ENCODE measurements around the gene IGSF5. TPM values are rescaled to one million over a fixed set of nuclear protein-coding genes. Genes with fewer than 3 reads are reported as not detected.
"Not testable (repeated sequence)": the region's sequence is repeated elsewhere in the genome, so short reads cannot be mapped to it uniquely, and the experiment has no call there.

Gene IGSF5
- total RNA-seq = not detected

DNA sequence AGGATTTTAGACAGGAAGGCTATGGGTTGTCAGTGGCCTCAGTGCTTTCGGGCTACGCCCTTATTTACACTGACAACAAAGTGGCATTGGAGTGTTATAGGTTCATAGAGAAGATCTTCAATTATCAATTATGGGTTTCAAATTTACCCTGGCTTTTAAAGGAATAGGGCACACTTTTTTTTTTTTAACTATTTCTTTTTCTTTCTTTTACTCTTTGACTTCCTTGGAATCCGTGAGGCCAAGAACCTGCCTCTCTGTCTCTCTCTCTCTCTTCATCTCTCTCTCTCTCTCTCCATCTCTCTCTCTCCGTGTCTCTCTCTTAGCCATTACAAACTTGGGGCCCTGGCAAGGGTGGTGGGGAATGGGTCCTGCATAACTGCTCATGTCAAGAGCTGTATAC, at the start of gene IGSF5:
IGSF5 (plus strand) TSS at position 301 of the 400 bp plus-strand sequence. CDS start 327 bp downstream, outside the sequence.
- H3K9me3 Mint-ChIP-seq; CTCF ChIA-PET; DNase-seq; intact Hi-C loops (cut with micrococcal nuclease); H3K4me1 Mint-ChIP-seq (ENCODE audit: low read depth); H3K36me3 Mint-ChIP-seq (ENCODE audit: low read depth); H3K27ac Mint-ChIP-seq; H3K4me3 Mint-ChIP-seq; H3K27me3 Mint-ChIP-seq (ENCODE audit: low read depth): not testable (repeated sequence)

DNA sequence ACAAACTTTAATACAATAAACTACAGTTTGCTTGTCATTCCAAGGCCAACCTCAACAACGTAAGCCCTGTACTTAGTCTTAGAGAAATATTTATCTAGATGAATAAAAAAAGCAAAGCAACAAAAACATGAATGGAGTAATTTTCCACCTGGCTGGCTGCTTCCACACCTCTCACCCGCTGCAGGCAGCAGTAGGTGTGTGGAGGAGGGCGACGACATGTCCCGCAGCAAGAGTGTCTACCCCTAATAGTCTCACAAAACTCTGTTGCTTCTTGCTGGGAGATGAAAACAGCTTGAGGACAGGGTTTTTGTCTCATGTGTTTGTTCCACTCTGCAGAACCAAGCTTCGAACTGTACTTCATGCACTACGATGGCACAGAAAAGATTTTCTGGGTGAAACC, 48.8 kb upstream of the IGSF5 start:
- Mint-ChIP-seq H3K9me3 (no peaks in the 10 kb centered on the region), H3K36me3 (ENCODE audit: low read depth) (no peaks in the 10 kb centered on the region), H3K27me3 (ENCODE audit: low read depth) (peaks cover 2% of the 10 kb centered on the region), H3K27ac (no peak overlapping the region), H3K4me3 (no peak overlapping the region), H3K4me1 (ENCODE audit: low read depth) (no peaks in the 10 kb centered on the region)
- CTCF ChIA-PET = no interaction called here
- no peak for DNase-seq
- intact Hi-C loops (cut with micrococcal nuclease) = no loop called here

DNA sequence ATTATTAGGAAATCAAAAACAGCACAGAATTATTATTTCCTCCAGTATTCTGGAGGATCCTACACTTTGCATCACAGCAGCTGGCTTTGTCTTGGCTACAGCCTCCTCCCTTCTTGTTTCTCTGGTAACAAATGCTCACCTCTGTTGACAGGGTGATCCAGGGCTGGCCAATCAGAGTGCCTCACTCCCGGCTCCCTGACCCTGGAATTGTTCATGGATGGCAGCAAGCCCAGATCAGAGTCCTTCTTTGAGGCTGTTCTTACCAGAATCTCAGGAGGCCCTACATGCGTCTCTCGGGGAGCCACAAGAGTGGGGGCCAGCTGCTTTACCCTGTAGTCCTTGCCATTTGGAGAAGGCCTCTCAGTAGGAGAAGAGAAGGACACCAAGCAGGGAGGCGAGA, 48.4 kb upstream of the IGSF5 start:
- intact Hi-C loops (cut with micrococcal nuclease) = no loop called here
- CTCF ChIA-PET = interaction anchor here (0.6 kb wide), 1 partner anchor 209 kb away, joined by 3 read pairs; no protein-coding TSS in a partner anchor
- no peaks in the 10 kb centered on the region for H3K4me1 Mint-ChIP-seq (ENCODE audit: low read depth)
- H3K4me3 Mint-ChIP-seq = no peak overlapping the region
- no peak overlapping the region for H3K27ac Mint-ChIP-seq
- no peak for DNase-seq
- H3K27me3 Mint-ChIP-seq (ENCODE audit: low read depth) = peaks cover 2% of the 10 kb centered on the region
- no peaks in the 10 kb centered on the region for H3K9me3 Mint-ChIP-seq
- no peaks in the 10 kb centered on the region for H3K36me3 Mint-ChIP-seq (ENCODE audit: low read depth)

DNA sequence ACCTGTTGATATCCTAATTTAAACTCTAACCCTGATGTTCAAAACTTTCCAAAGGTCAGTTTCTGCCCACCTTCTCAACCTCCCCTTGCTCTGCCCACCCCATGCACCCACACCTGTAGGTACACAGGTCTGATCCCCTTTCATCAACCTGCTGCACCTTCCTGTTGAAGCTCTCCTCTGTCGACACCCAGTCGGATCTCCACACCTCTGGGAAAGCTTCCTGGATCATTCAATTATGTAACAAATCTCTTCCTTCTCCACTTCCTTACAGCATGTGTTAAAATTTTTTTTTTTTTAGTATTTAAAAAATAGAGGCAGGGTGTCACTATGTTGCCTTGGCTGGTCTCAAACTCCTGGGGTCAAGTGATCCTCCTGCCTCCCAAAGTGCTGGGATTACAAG, 44.7 kb upstream of the IGSF5 start:
- Mint-ChIP-seq H3K27me3 (ENCODE audit: low read depth) (peaks cover 7% of the 10 kb centered on the region), H3K4me1 (ENCODE audit: low read depth) (no peaks in the 10 kb centered on the region), H3K27ac (no peak overlapping the region), H3K36me3 (ENCODE audit: low read depth) (no peaks in the 10 kb centered on the region), H3K4me3 (no peak overlapping the region), H3K9me3 (peaks cover 4% of the 10 kb centered on the region)
- CTCF ChIA-PET = interaction anchor here (0.6 kb wide), 1 partner anchor 19 kb away, joined by 3 read pairs; no protein-coding TSS in a partner anchor
- no peak for DNase-seq
- intact Hi-C loops (cut with micrococcal nuclease) = no loop called here

DNA sequence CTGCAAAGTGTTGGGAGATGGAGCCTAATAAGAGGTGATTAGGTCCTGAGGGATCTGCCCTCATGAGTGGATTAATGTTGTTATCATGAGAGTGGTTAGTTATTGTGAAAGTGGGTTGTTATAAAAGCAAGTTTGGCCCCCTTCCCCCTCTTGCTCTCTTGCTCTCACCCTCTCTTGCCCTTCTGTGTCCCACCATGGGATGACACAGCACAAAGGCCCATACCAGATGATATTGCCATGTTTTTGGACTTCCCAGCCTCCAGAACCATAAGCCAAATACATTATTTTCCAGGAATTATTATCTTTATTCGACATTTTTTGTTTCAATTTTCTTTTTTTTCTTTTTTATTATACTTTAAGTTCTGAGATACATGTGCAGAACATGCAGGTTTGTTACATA, 41.4 kb upstream of the IGSF5 start:
- H3K27me3 Mint-ChIP-seq (ENCODE audit: low read depth) = peaks cover 7% of the 10 kb centered on the region
- H3K36me3 Mint-ChIP-seq (ENCODE audit: low read depth) = no peaks in the 10 kb centered on the region
- no peak for DNase-seq
- no peak overlapping the region for H3K27ac Mint-ChIP-seq
- intact Hi-C loops (cut with micrococcal nuclease) = no loop called here
- peaks cover 4% of the 10 kb centered on the region for H3K9me3 Mint-ChIP-seq
- no peaks in the 10 kb centered on the region for H3K4me1 Mint-ChIP-seq (ENCODE audit: low read depth)
- CTCF ChIA-PET = no interaction called here
- H3K4me3 Mint-ChIP-seq = no peak overlapping the region

DNA sequence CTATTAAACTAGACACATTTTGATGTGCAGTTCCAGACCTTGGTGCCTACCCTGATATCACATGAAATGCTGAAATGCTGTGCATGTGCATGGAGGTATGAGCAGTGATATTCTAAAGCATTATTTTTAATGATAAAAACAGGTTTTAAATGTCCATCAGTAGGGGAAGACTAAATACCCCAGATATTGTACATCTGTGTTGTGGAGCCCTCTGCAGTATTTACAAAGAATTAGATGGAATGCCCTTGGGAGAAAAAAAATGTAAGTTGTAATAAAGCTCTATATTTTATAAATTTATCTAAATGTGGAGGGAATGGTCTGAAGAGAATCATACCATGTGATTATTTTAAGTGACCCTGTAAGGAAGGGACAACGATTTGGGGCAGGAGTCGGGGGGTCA, 39.1 kb upstream of the IGSF5 start:
- peaks cover 4% of the 10 kb centered on the region for H3K9me3 Mint-ChIP-seq
- intact Hi-C loops (cut with micrococcal nuclease) = no loop called here
- CTCF ChIA-PET = no interaction called here

DNA sequence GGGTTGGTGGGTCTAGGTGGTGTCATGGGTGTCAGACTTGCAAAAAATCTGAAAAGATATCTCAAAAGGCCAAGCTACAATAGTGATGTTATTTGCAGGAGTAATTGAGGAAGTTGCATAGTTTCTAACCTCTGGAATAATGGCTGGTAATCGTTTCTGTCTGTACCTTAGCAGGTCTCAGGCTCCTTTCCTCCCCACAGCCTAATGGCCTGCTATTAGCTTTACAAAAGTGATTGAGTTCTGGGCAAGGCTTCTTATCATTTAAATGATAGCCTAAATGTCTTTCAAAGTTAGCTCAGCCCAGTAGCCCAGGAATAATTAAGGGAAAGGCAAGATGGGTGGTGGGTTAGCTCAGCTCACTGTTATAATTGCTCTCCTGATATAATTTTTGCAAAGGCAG, 37.7 kb upstream of the IGSF5 start:
- intact Hi-C loops (cut with micrococcal nuclease) = no loop called here
- CTCF ChIA-PET = interaction anchor here (0.7 kb wide), 1 partner anchor 12 kb away, joined by 3 read pairs; no protein-coding TSS in a partner anchor
- H3K4me3 Mint-ChIP-seq = no peak overlapping the region
- no peak overlapping the region for H3K27ac Mint-ChIP-seq
- no peak for DNase-seq
- H3K27me3 Mint-ChIP-seq (ENCODE audit: low read depth) = peaks cover 4% of the 10 kb centered on the region
- no peaks in the 10 kb centered on the region for H3K4me1 Mint-ChIP-seq (ENCODE audit: low read depth)
- no peaks in the 10 kb centered on the region for H3K36me3 Mint-ChIP-seq (ENCODE audit: low read depth)
- peaks cover 4% of the 10 kb centered on the region for H3K9me3 Mint-ChIP-seq

More for the DNA sequence above, 39.1 kb upstream of the IGSF5 start:
- Mint-ChIP-seq H3K36me3 (ENCODE audit: low read depth) (no peaks in the 10 kb centered on the region), H3K27me3 (ENCODE audit: low read depth) (peaks cover 7% of the 10 kb centered on the region), H3K27ac (no peak overlapping the region), H3K4me3 (no peak overlapping the region), H3K4me1 (ENCODE audit: low read depth) (no peaks in the 10 kb centered on the region)
- no peak for DNase-seq

DNA sequence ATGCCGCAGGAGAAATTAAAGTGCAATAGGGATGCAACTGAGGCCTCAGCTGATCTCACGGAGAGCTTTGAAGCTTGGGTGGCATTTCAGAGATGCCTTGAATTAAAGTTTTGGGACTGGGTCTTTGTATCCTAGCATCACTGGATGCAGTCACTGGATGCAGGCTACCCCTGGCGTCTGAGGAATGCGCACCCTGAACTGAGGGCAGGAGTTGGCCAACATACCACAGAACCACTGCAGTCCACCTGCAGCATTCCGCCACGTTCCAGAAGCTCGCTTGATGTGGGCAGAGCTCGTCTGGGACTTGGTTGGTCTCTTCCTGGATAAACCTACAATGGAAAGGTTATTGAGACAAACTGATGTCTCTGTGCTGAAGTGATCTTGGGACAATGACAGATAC, 34.1 kb upstream of the IGSF5 start:
- Mint-ChIP-seq H3K4me3 (no peak overlapping the region), H3K27ac (no peak overlapping the region), H3K27me3 (ENCODE audit: low read depth) (peaks cover 2% of the 10 kb centered on the region), H3K36me3 (ENCODE audit: low read depth) (no peaks in the 10 kb centered on the region), H3K9me3 (no peaks in the 10 kb centered on the region), H3K4me1 (ENCODE audit: low read depth) (no peaks in the 10 kb centered on the region)
- CTCF ChIA-PET = no interaction called here
- intact Hi-C loops (cut with micrococcal nuclease) = no loop called here
- DNase-seq = no peak

DNA sequence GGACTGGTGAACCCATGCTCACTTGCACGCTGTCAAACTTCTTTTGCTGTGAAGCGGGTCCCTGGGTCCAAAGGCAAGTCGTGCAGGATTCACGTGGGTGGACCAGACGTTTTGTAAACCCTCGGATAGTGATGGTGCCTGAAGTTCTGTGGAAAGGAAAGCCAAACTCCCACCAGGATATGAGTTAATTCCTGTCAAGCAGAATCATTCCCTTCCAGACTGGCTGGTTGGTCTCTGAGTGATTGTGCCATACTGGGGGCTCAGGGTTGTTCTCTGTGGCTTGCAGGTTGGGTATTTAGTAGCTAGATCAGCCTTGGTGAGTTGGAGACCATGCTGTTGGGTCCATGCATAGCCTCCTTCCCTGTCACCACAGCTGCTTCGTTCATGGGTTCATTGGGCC, 32.7 kb upstream of the IGSF5 start:
- H3K27me3 Mint-ChIP-seq (ENCODE audit: low read depth) = peaks cover 2% of the 10 kb centered on the region
- no peak for DNase-seq
- H3K27ac Mint-ChIP-seq = no peak overlapping the region
- CTCF ChIA-PET = no interaction called here
- no peaks in the 10 kb centered on the region for H3K4me1 Mint-ChIP-seq (ENCODE audit: low read depth)
- intact Hi-C loops (cut with micrococcal nuclease) = no loop called here
- no peaks in the 10 kb centered on the region for H3K36me3 Mint-ChIP-seq (ENCODE audit: low read depth)
- no peak overlapping the region for H3K4me3 Mint-ChIP-seq
- no peaks in the 10 kb centered on the region for H3K9me3 Mint-ChIP-seq

DNA sequence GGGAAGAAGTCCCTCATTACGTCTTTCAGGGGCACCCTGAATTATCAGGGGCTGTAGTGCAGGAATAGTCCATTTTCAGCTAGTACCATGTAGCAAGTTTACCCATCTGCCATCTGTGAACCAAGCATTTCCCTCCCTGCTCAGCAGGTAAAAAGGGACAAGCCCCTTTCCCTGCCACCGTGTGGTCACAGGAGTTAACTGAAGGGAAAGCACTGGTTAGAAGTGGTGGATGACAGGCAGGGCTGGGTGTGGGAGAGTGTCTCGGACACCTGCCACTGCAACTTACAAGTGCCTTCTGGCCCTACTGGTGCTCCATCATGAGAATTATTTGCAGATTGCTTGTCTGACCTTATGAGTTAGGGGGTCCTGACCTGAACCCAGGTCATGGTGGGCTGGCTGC, 32.0 kb upstream of the IGSF5 start:
- intact Hi-C loops (cut with micrococcal nuclease) = no loop called here
- Mint-ChIP-seq H3K4me1 (ENCODE audit: low read depth) (no peaks in the 10 kb centered on the region), H3K27ac (no peak overlapping the region), H3K27me3 (ENCODE audit: low read depth) (peaks cover 2% of the 10 kb centered on the region), H3K4me3 (no peak overlapping the region), H3K36me3 (ENCODE audit: low read depth) (no peaks in the 10 kb centered on the region), H3K9me3 (no peaks in the 10 kb centered on the region)
- DNase-seq = no peak
- CTCF ChIA-PET = no interaction called here

DNA sequence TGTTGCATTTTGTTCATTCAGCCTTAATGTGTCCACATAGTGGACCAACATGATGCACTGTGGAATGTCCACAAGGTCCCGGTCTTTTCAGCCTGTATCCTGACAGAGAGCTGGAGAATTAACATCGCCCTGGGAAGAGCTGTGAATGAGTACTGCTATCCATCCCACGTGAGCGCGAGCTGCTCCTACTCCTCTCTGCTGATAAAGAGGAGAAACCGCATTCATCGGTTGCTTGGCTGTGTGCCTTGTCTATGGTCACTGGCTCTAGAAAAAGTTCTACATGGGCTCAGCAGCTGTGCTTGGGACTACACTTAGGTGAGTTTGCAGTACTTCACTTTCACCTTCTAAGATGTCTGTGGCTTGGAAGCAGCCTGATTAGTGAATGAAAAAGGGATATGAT, 31.1 kb upstream of the IGSF5 start:
- intact Hi-C loops (cut with micrococcal nuclease) = no loop called here
- no peak for DNase-seq
- H3K4me3 Mint-ChIP-seq = no peak overlapping the region
- no peaks in the 10 kb centered on the region for H3K9me3 Mint-ChIP-seq
- CTCF ChIA-PET = interaction anchor here (0.6 to 4.5 kb wide), 4 partner anchors 119 to 196 kb away, joined by 3 to 28 read pairs (median 4); no protein-coding TSS in a partner anchor
- H3K27me3 Mint-ChIP-seq (ENCODE audit: low read depth) = peaks cover 7% of the 10 kb centered on the region
- H3K27ac Mint-ChIP-seq = no peak overlapping the region
- H3K36me3 Mint-ChIP-seq (ENCODE audit: low read depth) = no peaks in the 10 kb centered on the region
- no peaks in the 10 kb centered on the region for H3K4me1 Mint-ChIP-seq (ENCODE audit: low read depth)

DNA sequence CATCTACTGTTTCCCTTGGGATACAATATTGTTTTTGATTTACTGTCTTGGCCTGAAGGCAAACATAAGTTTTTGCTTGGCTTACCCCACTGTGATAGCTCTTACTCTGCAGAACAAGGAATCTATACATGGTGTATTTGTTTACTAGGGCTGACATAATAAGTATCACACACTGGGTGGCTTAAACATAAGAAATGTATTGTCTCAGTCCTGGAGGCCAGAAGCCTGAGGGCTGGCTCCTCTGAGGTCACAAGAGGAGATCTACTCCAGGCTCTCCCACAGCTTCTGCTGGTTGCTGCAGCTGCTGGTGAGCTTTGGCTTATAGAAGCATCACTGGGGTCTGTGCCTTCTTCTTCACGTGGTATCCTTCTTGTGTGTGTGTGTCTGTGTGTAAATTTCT, 30.7 kb upstream of the IGSF5 start:
- no peaks in the 10 kb centered on the region for H3K36me3 Mint-ChIP-seq (ENCODE audit: low read depth)
- peaks cover 7% of the 10 kb centered on the region for H3K27me3 Mint-ChIP-seq (ENCODE audit: low read depth)
- intact Hi-C loops (cut with micrococcal nuclease) = no loop called here
- no peaks in the 10 kb centered on the region for H3K4me1 Mint-ChIP-seq (ENCODE audit: low read depth)
- H3K9me3 Mint-ChIP-seq = no peaks in the 10 kb centered on the region
- no peak overlapping the region for H3K4me3 Mint-ChIP-seq
- CTCF ChIA-PET = interaction anchor here (0.6 to 4.5 kb wide), 4 partner anchors 120 to 197 kb away, joined by 3 to 28 read pairs (median 4); no protein-coding TSS in a partner anchor
- DNase-seq = no peak
- H3K27ac Mint-ChIP-seq = no peak overlapping the region

DNA sequence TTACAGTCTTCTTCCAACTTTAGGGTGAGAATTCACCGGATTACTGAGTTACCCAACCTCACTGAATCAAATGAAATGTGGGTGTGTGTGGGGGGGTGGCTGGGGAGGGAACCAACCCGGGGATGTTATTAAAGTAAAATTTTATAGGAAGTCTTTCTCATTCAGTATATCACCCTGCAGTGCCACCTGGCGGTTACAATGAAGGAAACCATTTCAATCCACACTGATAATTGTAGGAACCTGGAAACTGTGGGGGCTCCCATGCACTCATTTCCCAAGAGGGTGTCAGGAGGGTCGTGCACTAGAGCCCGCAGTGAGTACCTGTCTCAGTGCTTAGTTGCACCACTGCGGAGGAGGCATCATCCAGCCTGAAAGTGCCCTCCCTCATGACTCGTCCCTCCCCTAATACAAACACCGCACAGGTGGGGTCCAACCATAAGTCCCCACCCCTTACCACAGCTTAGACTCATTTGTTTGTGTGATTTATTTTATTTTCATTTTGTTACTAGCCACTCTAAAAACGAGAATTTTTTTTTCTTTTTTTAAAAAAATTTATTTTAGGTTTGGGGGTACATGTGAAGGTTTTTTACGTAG, 29.1 kb upstream of the IGSF5 start:
- H3K36me3 Mint-ChIP-seq (ENCODE audit: low read depth) = no peaks in the 10 kb centered on the region
- CTCF ChIA-PET = interaction anchor here (0.9 to 4.5 kb wide), 8 partner anchors 8 to 201 kb away, joined by 3 to 28 read pairs (median 4); no protein-coding TSS in a partner anchor
- no peak overlapping the region for H3K4me3 Mint-ChIP-seq
- H3K9me3 Mint-ChIP-seq = no peaks in the 10 kb centered on the region
- H3K4me1 Mint-ChIP-seq (ENCODE audit: low read depth) = no peaks in the 10 kb centered on the region
- DNase-seq = peak; percentile 56
- no peak overlapping the region for H3K27ac Mint-ChIP-seq
- intact Hi-C loops (cut with micrococcal nuclease) = loop anchor here (1.0 kb wide), 1 partner anchor 198 kb away; no protein-coding TSS in a partner anchor
- H3K27me3 Mint-ChIP-seq (ENCODE audit: low read depth) = peaks cover 11% of the 10 kb centered on the region

Data from activated naive CD4-positive, alpha-beta T cell treated with anti-CD3 and anti-CD28 coated beads for 36 hours (primary cell).